Activated naive CD8-positive, alpha-beta T cell treated with anti-CD3 and anti-CD28 coated beads for 36 hours (primary cell): ENCODE results near the gene CNTNAP4. TPM values are rescaled to one million over a fixed set of nuclear protein-coding genes. Genes with fewer than 3 reads are reported as not detected.

Source experiments
- DNase-seq: peaks from one replicate; pipeline ENCODE4 v3.0.0; 2021
- H3K27ac Mint-ChIP-seq: one replicate; pipeline ENCODE4 v1.8.0; 2022; ENCODE audit warnings: mild to moderate bottlenecking, moderate library complexity, mixed read lengths
- H3K27me3 Mint-ChIP-seq: one replicate; pipeline ENCODE4 v1.8.0; 2022; ENCODE audit warnings: mild to moderate bottlenecking, mixed read lengths
- H3K36me3 Mint-ChIP-seq: one replicate; pipeline ENCODE4 v1.8.0; 2021; ENCODE audit warnings: mild to moderate bottlenecking, mixed read lengths
- H3K4me1 Mint-ChIP-seq: one replicate; pipeline ENCODE4 v1.8.0; 2021; ENCODE audit warnings: mixed read lengths
- H3K4me3 Mint-ChIP-seq: one replicate; pipeline ENCODE4 v1.8.0; 2022; ENCODE audit warnings: mild to moderate bottlenecking, moderate library complexity, mixed read lengths
- H3K9me3 Mint-ChIP-seq: one replicate; pipeline ENCODE4 v1.8.0; 2022; ENCODE audit warnings: mixed read lengths
- total RNA-seq, 2 experiments: library from RNA; stranded (reverse); gene quantifications; one replicate each; pipeline ENCODE4 v1.2.3, GENCODE V29; 2021

Gene CNTNAP4
- total RNA-seq, 2 experiments from 2014 or later: not detected

DNA sequence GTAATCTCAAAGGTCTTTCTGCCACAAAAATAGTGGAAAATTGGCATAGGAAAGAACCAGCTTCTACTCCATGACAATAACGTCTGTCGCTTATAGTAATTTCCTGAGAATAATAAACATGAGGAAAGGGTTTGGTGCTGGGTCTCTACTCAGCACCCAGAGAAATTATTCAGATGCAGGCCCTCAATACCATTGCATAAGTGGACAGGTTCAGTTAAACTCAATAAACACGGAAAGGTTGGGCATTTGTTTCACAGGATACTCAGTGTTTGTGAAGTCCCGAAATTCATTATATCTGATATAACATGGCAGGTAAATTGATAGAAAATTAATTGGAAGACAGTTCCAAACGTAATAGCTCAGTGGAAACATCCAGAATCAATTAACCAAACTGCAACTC, 254.0 kb downstream of the CNTNAP4 start:
- no peak overlapping the region for H3K4me3 Mint-ChIP-seq
- H3K9me3 Mint-ChIP-seq: no peaks in the 10 kb centered on the region
- no peaks in the 10 kb centered on the region for H3K36me3 Mint-ChIP-seq
- no peaks in the 10 kb centered on the region for H3K4me1 Mint-ChIP-seq
- no peak overlapping the region for H3K27ac Mint-ChIP-seq
- no peak for DNase-seq
- H3K27me3 Mint-ChIP-seq: no peaks in the 10 kb centered on the region

DNA sequence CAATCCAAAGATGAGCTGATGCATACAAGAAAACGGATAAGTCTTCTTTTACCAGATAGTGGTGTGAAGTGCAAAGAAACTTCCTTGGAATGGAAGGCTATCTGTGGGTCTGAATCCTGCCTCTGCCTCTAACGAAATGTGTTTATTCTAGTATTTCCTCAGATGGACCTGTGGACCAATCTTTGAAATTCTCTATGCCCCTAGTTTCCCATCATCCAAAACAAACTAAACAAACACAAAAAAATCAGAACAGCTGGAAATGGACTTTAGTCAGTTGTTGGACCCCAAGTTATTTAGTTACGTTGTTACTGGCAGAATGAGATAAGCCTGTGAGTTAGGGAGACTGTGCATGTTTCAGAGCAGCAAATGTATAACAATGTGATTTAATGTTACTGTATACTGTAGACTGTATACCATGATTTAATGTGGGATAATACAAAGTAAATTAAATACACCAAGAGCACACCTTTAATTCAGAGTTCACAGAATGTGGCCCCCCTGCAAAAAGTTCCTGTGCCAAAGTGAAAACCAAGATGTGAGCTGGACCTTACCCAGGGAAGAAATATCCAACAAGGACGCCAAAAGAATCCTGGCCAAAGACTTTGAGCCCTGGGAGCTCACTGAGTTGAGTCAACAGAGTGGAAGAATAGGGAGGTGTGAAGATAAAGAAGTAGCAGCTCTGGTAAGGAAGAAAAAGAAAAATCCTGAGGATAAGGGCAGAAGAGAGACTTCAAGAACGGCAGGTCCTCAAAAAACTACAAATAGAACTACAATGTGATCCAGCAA, 255.2 kb downstream of the CNTNAP4 start:
- Mint-ChIP-seq H3K4me1 (no peaks in the 10 kb centered on the region), H3K9me3 (no peaks in the 10 kb centered on the region), H3K36me3 (no peaks in the 10 kb centered on the region), H3K4me3 (no peak overlapping the region), H3K27ac (no peak overlapping the region), H3K27me3 (no peaks in the 10 kb centered on the region)
- DNase-seq: no peak

DNA sequence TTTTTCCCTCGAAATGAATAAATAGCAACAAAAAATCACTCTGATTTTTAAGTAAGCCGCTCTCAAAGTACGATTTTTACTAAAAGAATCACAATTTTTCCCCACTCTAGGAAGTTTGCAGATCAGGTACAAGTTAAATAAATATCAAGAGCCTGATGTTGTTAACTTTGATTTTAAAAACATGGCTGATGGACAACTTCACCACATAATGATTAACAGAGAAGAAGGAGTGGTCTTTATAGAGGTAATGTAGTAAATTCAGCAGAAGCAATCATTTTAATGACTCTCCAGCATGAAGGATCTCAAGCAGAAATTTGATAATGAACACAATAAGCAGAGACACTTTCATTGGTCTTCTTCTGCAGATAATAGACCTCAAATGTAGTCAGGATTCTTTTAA, 262.4 kb downstream of the CNTNAP4 start:
- no peaks in the 10 kb centered on the region for H3K4me1 Mint-ChIP-seq
- no peaks in the 10 kb centered on the region for H3K9me3 Mint-ChIP-seq
- H3K27ac Mint-ChIP-seq: no peak overlapping the region
- no peaks in the 10 kb centered on the region for H3K36me3 Mint-ChIP-seq
- no peak for DNase-seq
- H3K27me3 Mint-ChIP-seq: no peaks in the 10 kb centered on the region
- H3K4me3 Mint-ChIP-seq: no peak overlapping the region

DNA sequence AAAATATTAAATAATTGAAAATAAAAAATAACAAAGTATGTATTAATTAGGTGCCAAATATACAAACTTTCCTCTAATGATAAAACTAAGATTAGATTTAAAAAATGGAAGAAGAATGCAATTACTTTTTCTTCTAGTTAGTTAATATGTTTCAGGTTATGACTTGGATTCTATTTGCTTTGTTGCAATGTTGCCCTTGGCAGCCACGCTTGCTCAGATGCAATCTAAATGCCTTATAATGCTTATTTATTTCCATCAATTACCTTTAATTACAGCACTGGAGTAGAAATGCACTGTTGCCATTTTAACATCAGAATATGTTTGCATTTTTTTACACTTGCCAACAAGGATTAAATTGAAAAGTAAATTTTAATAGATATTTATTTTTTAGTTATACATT, 263.9 kb downstream of the CNTNAP4 start:
- no peaks in the 10 kb centered on the region for H3K4me1 Mint-ChIP-seq
- no peak overlapping the region for H3K27ac Mint-ChIP-seq
- H3K4me3 Mint-ChIP-seq: no peak overlapping the region
- DNase-seq: no peak
- H3K36me3 Mint-ChIP-seq: no peaks in the 10 kb centered on the region
- H3K27me3 Mint-ChIP-seq: no peaks in the 10 kb centered on the region
- H3K9me3 Mint-ChIP-seq: no peaks in the 10 kb centered on the region

DNA sequence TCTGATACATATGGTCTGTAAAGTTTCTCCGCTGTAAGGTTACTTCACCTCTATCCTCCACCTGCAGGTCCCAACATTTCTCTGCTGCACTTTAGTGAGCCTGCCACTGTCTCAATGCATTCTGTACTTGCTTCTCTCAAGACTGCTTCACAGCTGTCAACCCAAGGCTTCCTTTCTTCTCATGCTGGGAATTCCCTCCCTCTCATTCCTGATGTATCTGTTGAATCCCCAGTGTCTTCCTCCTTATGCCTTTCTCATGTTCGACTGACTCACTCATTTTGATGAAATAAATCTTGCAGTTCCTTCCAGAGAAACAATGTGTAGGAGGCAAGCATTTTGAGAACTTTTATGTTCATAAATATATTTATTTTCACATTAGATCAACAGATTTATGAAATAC, 288.3 kb downstream of the CNTNAP4 start:
- no peaks in the 10 kb centered on the region for H3K4me1 Mint-ChIP-seq
- H3K9me3 Mint-ChIP-seq: no peaks in the 10 kb centered on the region
- no peak overlapping the region for H3K27ac Mint-ChIP-seq
- no peak overlapping the region for H3K4me3 Mint-ChIP-seq
- H3K27me3 Mint-ChIP-seq: no peaks in the 10 kb centered on the region
- DNase-seq: no peak
- no peaks in the 10 kb centered on the region for H3K36me3 Mint-ChIP-seq

DNA sequence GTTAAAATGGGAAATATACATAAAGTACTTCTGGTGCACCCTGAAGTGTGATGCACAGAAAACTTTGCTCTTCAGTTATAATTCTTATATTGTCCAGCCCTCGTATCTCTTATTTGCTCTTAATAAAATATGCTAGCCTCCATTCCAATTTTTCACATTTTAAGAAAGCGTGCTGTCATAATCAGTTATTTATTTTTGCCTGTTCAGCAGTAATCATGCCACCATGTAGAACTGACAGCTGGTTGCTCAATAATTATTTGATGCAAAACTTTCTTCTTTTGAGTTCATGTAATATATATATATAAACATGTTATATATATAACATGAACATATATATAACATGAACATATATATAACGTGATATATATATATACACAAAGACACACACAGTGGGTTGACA, 294.6 kb downstream of the CNTNAP4 start:
- Mint-ChIP-seq H3K4me3 (no peak overlapping the region), H3K4me1 (no peaks in the 10 kb centered on the region), H3K9me3 (no peaks in the 10 kb centered on the region), H3K36me3 (no peaks in the 10 kb centered on the region), H3K27me3 (no peaks in the 10 kb centered on the region), H3K27ac (no peak overlapping the region)
- no peak for DNase-seq

DNA sequence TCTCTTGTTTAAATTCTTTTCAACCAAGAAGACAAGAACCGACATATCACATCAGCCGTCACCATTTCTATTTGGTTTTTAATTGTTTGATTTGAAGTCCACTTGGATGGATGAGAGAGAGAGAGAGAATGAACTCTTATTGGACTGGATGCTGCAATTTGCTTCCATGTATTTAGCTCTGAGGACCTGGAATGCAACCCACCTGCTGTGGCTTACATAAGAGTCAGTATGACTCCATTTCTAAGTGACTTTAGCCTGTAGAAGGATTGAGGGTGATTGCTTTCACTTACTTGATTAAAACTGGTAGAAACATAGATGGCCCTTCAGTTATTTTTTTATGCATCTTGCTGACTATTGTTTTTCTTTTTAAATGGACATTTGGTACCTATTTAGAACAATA, 296.1 kb downstream of the CNTNAP4 start:
- Mint-ChIP-seq H3K4me3 (no peak overlapping the region), H3K4me1 (no peaks in the 10 kb centered on the region), H3K27me3 (no peaks in the 10 kb centered on the region), H3K9me3 (no peaks in the 10 kb centered on the region), H3K27ac (no peak overlapping the region), H3K36me3 (no peaks in the 10 kb centered on the region)
- DNase-seq: no peak

DNA sequence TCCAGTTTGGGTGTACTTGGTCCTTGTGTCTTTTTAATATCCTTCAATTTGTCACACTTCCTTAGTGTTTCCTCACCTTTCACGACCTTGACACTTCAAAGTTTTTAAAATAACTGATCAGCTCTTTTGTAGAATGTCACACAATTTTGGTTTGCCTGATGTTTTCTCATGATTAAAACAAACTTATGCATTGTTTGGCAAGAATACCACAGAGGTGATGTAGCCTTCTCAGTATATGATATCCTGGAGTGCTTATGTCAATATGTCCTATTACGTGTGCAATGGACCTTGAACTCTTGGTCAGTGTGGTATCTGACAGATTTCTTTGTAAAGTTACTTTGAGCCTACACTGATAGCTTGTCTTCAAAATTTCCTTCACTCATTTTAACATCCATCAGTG, 297.4 kb downstream of the CNTNAP4 start:
- no peaks in the 10 kb centered on the region for H3K36me3 Mint-ChIP-seq
- H3K9me3 Mint-ChIP-seq: no peaks in the 10 kb centered on the region
- no peaks in the 10 kb centered on the region for H3K4me1 Mint-ChIP-seq
- DNase-seq: no peak
- no peak overlapping the region for H3K27ac Mint-ChIP-seq
- no peaks in the 10 kb centered on the region for H3K27me3 Mint-ChIP-seq
- H3K4me3 Mint-ChIP-seq: no peak overlapping the region

DNA sequence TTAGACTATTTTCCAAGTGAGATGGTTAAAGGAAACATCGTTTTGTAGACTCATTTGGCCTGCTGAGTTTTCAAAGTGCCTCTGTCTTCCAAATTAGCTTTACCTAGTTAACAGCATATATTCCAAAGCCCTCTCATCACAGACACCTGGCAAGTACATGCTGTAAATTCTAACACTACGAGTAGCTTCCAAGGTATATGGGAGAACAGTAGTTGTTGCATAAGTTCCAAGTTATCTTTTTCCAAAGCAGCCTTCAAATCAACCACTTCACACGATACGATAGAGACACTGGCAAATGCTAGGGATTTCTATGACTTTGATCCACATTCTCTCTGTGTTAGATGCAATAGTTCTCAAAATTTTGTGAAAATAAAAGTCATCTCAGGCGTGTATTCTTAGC, 299.3 kb downstream of the CNTNAP4 start:
- Mint-ChIP-seq H3K9me3 (no peaks in the 10 kb centered on the region), H3K27me3 (no peaks in the 10 kb centered on the region), H3K4me1 (no peaks in the 10 kb centered on the region), H3K27ac (no peak overlapping the region), H3K36me3 (no peaks in the 10 kb centered on the region), H3K4me3 (no peak overlapping the region)
- no peak for DNase-seq

DNA sequence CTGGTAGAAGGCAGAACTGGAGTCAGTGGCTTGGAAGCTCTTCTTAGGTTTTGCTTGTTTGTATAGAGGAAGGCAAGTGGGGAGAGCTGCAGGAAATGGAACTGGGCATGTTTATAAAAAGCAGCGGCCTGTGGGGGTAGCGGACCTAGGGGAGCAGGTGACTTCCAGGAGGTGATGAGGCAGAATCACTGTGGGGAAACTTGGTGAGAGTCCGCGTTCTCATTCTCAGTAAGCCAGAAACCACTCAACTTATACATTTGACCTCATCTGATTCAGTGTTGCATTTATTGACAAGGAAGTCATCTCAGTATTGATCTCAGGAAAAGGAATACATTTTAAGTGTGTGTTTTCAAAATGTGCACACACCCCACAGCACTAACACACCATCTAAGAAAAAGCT, 299.8 kb downstream of the CNTNAP4 start:
- H3K27me3 Mint-ChIP-seq: no peaks in the 10 kb centered on the region
- no peak overlapping the region for H3K27ac Mint-ChIP-seq
- H3K36me3 Mint-ChIP-seq: no peaks in the 10 kb centered on the region
- DNase-seq: no peak
- no peaks in the 10 kb centered on the region for H3K4me1 Mint-ChIP-seq
- peaks cover 3% of the 10 kb centered on the region for H3K9me3 Mint-ChIP-seq
- H3K4me3 Mint-ChIP-seq: no peak overlapping the region

DNA sequence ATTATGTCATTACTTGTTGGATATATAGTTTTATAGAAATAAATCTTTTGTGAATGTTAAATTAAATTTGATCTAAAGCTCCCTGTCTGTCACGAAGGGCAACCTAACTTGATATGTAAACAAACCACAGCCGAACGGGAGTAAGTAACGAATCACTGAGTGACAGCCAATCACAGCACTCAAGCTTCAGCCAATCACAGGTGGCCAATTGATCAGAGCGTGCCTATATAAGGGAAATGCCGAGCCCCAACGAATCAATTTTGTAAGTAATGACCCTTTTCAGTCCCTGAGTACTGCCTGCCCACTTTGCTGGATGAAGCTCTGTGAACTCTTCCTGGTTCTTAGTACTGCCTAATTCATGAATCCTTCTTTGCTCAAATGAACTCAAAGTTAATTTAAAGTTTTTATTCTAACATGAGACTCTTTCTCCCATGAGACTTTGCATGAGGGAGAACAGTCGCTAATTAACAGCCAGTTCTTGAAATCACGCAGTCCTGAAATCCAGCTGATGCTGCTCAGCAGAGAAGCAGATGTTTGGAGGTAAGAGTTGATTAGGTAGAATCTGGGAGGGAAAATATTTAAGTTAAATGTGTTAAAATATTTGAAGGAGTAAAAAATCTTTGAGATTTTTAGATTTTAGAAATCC, 302.2 kb downstream of the CNTNAP4 start:
- Mint-ChIP-seq H3K27ac (no peak overlapping the region), H3K4me3 (no peak overlapping the region), H3K27me3 (peaks cover 3% of the 10 kb centered on the region), H3K9me3 (peaks cover 3% of the 10 kb centered on the region), H3K4me1 (no peaks in the 10 kb centered on the region), H3K36me3 (no peaks in the 10 kb centered on the region)
- no peak for DNase-seq

DNA sequence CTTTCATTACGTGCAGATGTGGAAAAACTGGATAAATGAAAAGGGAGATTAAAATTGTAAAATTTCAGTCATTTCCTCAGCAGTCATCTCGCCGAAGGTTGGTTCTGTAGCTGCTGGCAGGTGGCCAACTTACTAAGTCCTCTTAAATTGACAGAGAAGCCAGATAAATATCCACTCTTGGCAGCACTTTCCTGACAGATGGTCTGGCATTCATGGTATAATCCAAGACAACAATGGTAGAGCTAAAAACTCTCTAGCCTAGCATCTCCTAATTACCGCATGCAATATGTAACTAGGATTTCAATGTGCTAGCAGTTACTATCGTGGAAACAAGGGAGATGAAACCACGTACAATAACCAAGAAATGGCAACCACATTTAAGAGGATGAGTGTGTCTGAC, 306.3 kb downstream of the CNTNAP4 start:
- Mint-ChIP-seq H3K9me3 (peaks cover 3% of the 10 kb centered on the region), H3K4me3 (no peak overlapping the region), H3K27ac (no peak overlapping the region), H3K27me3 (peaks cover 3% of the 10 kb centered on the region), H3K36me3 (no peaks in the 10 kb centered on the region), H3K4me1 (no peaks in the 10 kb centered on the region)
- no peak for DNase-seq

DNA sequence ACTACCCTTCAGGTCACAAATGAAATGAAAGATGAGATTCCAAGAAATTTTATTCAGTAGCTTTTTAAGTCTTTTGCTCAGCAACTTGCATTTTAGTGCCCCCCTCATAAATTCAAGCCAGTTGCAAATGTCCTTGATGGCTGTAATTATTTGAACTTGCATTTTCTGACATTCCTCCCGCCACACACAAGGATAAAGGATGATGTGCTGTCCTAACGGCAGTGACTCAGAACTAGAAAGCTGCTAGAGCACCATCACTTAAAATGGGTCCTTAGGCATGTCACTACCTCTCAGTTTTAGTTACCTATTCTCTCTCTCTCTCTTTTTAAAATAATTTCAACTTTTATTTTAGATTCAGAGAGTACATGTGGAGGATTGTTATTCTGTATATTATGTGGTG, 306.7 kb downstream of the CNTNAP4 start:
- H3K4me1 Mint-ChIP-seq: no peaks in the 10 kb centered on the region
- peaks cover 3% of the 10 kb centered on the region for H3K27me3 Mint-ChIP-seq
- peaks cover 3% of the 10 kb centered on the region for H3K9me3 Mint-ChIP-seq
- no peak overlapping the region for H3K4me3 Mint-ChIP-seq
- H3K36me3 Mint-ChIP-seq: no peaks in the 10 kb centered on the region
- no peak for DNase-seq
- no peak overlapping the region for H3K27ac Mint-ChIP-seq

DNA sequence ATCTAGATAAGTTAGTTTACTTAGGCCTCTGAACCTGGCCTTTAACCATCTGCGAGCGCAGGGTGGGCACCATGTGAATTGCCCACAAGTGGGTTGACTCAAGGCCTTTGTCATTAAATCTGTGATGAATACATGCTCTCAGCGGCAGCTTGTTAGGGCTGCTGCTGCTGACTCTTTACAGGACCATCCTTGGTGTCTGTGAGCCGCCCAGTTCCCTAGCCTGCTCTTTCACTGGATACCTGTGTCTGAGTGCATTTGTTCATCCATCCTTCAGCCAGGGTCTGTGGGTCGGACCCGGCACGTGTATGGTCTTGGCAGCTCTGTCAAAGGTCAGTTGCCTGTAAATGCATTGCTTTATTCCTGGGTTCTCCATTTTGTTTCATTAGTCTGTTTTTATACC, 321.3 kb downstream of the CNTNAP4 start:
- Mint-ChIP-seq H3K36me3 (no peaks in the 10 kb centered on the region), H3K27ac (no peak overlapping the region), H3K4me3 (no peak overlapping the region), H3K9me3 (peaks cover 2% of the 10 kb centered on the region), H3K27me3 (no peaks in the 10 kb centered on the region), H3K4me1 (no peaks in the 10 kb centered on the region)
- no peak for DNase-seq

DNA sequence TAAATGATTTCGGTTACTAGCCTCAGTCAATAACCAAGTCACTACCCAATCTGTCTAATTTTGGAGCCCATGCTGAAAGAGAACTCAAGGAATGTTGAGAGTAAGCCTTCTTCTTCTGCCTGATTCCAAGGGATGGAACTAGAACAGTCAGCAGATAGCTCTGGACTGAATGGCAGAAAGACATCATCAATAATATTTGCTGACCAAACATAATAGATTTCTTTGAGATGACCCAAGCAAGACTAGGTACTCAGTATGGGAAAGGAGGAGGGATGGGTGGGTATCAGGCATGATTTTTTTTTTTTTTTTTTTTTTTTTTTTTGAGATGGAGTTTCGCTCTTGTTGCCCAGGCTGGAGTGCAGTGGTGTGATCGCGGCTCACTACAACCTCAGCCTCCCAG, 330.1 kb downstream of the CNTNAP4 start:
- no peaks in the 10 kb centered on the region for H3K36me3 Mint-ChIP-seq
- no peak overlapping the region for H3K4me3 Mint-ChIP-seq

More for the DNA sequence above, 330.1 kb downstream of the CNTNAP4 start:
- DNase-seq: no peak
- Mint-ChIP-seq H3K27me3 (no peaks in the 10 kb centered on the region), H3K27ac (no peak overlapping the region), H3K9me3 (peaks cover 2% of the 10 kb centered on the region), H3K4me1 (no peaks in the 10 kb centered on the region)
